A549 treated with DMSO at 1 μM for 4 hours (cell line): ENCODE measurements around the gene WDR12. TPM values are rescaled to one million over a fixed set of nuclear protein-coding genes. Genes with fewer than 3 reads are reported as not detected.

Experiments
- total RNA-seq: library from RNA; stranded (reverse); fragments of 200-300 nt; extraction: Qiagen RNA extraction; gene quantifications from 5 replicates; pipeline ENCODE4 v1.2.3, GENCODE V29; 2022; ENCODE audit warnings: low read depth

The WDR12 gene
- 53.7 to 93.3 TPM (median 77.3 TPM) in 5 replicates for total RNA-seq

GRCh38 chr2:202911512-202912341 is at the start of gene WDR12, which contains the start of gene CARF:
Gene WDR12 (minus strand): TSS chr2:202911673. CDS start chr2:202911476, 197 bp downstream.
Gene CARF (plus strand): TSS chr2:202912275. CDS start chr2:202941903, 29,628 bp downstream.

GRCh38 chr2:202871300-202872141 is 40.0 kb downstream of the WDR12 start, which contains the start of gene ICA1L:
Gene ICA1L (minus strand): TSS chr2:202871766. CDS start chr2:202829009, 42,757 bp downstream.

Other genes starting within 250 kb of the WDR12 start
- 1.5 to 2.4 TPM (median 1.9 TPM) in 5 replicates for gene ICA1L, start 39.9 kb downstream of the WDR12 start, total RNA-seq
- gene CARF, start 602 bp upstream of the WDR12 start, total RNA-seq: 0.85 to 1.9 TPM (median 1.0 TPM) in 5 replicates
- gene NBEAL1, start 103.2 kb upstream of the WDR12 start, total RNA-seq: 3.1 to 6.6 TPM (median 4.0 TPM) in 5 replicates